Measurements from ENCODE around the gene RNF115. TPM values are rescaled to one million over a fixed set of nuclear protein-coding genes. Genes with fewer than 3 reads are reported as not detected.

The RNF115 gene
- total RNA-seq, 1 experiment from 2014 or later: 8.9 TPM

DNA sequence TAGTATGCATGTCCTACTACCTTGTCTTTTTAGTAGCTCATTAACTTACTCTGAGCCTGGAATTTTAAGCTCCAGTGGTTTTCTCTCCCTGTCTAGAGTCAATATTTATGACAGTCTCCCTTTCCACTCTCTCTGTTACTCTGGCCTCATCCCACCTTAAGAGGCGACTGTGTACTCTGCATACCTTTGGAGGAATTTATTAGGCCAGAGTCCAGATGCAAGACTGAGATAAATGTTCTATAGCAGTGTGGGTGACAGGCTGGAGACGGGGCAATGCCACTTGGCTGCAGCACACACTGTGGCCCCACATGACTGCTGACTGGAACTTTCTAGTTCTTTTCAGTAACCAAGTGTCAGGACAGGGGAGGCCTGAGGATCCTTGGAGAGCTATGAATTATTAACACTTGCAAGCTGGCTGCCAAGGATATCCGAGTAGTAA lies 112.7 kb downstream of the RNF115 start:
- no peak for DNase-seq (ENCODE audit: low spot score)

DNA sequence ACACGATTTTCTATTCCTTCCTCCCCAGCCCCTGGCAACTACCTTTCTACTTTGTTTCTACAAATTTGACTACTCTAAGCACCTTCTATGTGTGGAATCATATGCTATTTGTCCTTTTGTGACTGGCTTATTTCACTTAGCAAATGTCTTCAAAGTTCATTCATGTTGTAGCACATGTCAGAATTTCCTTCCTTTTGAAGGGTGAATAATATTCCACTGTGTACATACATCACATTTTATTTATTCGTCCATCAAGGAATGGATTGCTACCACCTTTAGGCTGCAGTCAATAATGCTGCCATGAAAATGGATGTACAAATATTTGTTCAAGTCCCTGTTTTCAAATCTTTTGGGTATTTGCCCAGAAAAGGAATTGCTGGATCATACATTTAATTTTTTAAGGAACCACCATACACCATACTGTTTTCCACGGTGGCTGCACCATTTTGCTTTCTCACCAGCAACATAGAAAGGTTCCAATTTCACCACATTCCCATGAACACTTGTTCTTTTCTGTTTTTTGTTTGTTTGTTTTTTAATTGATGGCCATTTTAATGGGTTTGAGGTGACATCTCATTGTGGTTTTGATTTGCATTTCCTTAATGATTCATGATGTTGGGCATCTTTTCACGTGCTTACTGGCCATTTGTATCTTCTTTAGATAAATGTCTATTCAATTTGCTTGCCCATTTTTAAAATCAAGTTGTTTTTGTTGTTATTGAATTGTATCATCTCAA lies 113.4 kb downstream of the RNF115 start:
- in situ Hi-C loops (cut with HindIII; ENCODE audit: low sequenced_read_pairs): no loop called here
- no peak for DNase-seq (ENCODE audit: low spot score)

More for the DNA sequence above, 112.7 kb downstream of the RNF115 start:
- in situ Hi-C loops (cut with HindIII; ENCODE audit: low sequenced_read_pairs): no loop called here

GRCh38 chr1:145708063-145708462 lies 115.8 kb downstream of the RNF115 start:
- peak; percentile 50 for DNase-seq (ENCODE audit: low spot score)
- in situ Hi-C loops (cut with HindIII; ENCODE audit: low sequenced_read_pairs): no loop called here

- peak; percentile 93 for DNase-seq (ENCODE audit: low spot score)
- in situ Hi-C loops (cut with HindIII; ENCODE audit: low sequenced_read_pairs): no loop called here
Observed at GRCh38 chr1:145707183-145707867, 116.6 kb downstream of the RNF115 start, which contains the start of gene PDZK1. Gene PDZK1, minus strand, starts transcription at chr1:145707368. Its CDS starts 19,347 bp downstream, at chr1:145688021.

DNA sequence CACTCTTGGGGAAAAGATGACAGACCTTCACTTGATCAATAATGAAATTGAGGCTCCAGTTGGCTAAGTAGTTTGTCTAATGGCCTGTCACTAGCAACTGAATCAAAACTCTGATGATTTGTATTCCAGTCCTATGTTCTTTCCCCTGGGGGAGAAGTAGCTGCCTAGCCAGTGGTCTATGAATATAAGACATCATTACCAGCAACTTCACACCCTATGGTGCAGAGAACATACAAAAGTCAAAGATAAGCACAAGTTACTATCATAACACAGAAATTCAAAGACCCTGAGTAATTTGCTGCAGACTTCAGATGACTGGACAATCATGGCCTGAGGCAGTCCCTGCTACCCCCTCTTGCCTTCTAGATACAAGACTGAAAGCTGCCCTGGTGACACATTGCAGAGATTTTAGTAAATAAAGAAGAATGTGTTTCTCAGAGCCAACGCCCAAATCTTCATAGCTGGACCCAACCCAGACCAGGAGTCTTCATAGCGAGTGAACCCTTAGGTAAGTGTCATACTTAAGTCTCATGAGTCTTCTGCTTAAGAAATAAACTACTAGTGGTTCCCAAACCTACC lies 117.7 kb downstream of the RNF115 start:
- in situ Hi-C loops (cut with HindIII; ENCODE audit: low sequenced_read_pairs): no loop called here
- no peak for DNase-seq (ENCODE audit: low spot score)

DNA sequence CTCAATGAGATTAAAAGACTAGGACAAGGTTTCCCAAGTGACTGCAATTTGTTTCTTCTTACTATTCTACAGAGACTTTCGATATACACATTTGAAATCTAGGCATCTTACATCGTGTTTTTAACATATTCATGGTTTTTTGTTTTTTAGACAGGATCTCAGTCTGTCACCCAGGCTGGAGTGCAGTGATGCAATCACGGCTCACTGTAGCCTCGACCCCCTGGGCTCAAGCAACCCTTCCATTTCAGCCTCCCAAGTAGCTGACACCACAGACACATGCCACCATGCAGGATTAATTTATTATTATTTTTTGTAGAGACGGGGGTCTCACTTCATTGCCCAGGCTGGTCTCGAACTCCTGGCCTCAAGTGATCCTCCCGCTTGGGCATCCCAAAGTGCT lies 118.3 kb downstream of the RNF115 start:
- DNase-seq (ENCODE audit: low spot score): no peak
- in situ Hi-C loops (cut with HindIII; ENCODE audit: low sequenced_read_pairs): no loop called here

DNA sequence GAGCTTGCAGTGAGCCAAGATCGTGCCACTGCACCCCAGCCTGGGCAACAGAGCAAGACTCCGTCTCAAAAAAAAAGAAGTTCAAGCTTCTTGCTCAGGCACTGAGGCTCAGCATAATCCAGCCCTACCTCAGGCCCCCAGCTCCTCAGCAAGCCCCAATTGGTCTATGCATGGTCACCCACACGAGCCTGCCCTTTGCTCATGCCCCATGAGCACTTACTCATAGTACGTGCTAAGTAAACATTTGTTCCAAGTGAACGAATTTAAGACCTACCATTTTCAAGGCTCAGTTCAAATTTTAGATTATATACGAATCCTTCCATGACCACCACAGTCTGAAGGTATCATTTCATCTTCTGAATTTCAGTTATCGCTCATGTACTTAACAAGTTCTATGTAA lies 121.1 kb downstream of the RNF115 start:
- in situ Hi-C loops (cut with HindIII; ENCODE audit: low sequenced_read_pairs): no loop called here
- no peak for DNase-seq (ENCODE audit: low spot score)

GRCh38 chr1:145702052-145702451 lies 121.8 kb downstream of the RNF115 start:
- in situ Hi-C loops (cut with HindIII; ENCODE audit: low sequenced_read_pairs): no loop called here

GRCh38 chr1:145701306-145701862 lies 122.5 kb downstream of the RNF115 start:
- in situ Hi-C loops (cut with HindIII; ENCODE audit: low sequenced_read_pairs): no loop called here
- no peak for DNase-seq (ENCODE audit: low spot score)

More at GRCh38 chr1:145702052-145702451, 121.8 kb downstream of the RNF115 start:
- DNase-seq (ENCODE audit: low spot score): no peak

GRCh38 chr1:145696630-145696960 lies 127.3 kb downstream of the RNF115 start:
- in situ Hi-C loops (cut with HindIII; ENCODE audit: low sequenced_read_pairs): no loop called here
- no peak for DNase-seq (ENCODE audit: low spot score)

GRCh38 chr1:145695821-145696629 lies 127.9 kb downstream of the RNF115 start:
- in situ Hi-C loops (cut with HindIII; ENCODE audit: low sequenced_read_pairs): no loop called here
- no peak for DNase-seq (ENCODE audit: low spot score)

DNA sequence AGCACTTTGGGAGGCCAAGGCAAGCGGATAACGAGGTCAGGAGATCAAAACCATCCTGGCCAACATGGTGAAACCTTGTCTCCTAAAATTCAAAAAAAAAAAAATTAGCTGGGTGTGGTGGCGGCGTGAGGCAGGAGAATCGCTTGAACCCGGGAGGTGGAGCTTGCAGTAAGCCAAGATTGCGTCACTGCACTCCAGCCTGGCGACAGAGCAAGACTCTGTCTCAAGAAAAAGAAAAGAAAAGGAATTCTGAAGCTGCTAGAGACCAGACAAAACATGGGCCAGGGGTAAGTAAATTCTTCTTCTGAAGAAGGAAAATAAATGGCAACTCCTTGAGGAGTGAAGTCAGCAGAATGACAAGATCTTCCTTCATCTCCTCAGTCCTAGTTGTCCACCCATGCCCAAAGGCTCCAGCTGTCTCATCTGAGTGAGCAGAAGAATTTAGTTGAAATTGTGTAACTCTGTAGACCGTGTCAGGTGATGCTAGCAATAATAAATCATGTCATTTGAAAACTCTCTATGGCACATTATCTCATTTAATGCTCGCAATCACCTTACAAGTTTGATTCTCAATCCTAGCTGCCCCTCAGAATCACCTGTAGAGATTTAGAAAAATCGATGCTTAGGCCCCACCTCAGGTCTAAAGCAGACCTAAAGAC lies 131.0 kb downstream of the RNF115 start:
- in situ Hi-C loops (cut with HindIII; ENCODE audit: low sequenced_read_pairs): no loop called here
- no peak for DNase-seq (ENCODE audit: low spot score)

GRCh38 chr1:145690587-145691558 lies 133.0 kb downstream of the RNF115 start:
- in situ Hi-C loops (cut with HindIII; ENCODE audit: low sequenced_read_pairs): no loop called here
- no peak for DNase-seq (ENCODE audit: low spot score)

DNA sequence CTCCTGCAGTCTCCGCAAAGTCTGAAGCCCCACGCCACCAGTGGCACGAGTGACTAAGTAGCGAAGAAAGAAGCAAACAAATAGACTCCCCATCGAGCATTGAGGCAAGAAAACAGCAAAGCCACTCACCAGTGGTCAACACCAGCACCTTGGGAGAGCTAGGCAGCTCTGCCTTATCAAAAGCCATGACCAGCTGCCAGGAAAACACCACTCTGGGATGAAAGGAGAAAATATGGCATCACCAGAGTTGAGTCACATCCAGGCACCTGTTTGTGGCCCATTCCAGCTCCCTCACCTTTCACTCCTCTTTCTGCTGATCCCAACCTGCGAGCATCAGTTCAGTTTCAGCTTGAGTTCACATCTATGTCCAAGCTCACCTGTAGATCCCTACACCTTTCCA lies 134.0 kb downstream of the RNF115 start:
- in situ Hi-C loops (cut with HindIII; ENCODE audit: low sequenced_read_pairs): no loop called here
- no peak for DNase-seq (ENCODE audit: low spot score)

- in situ Hi-C loops (cut with HindIII; ENCODE audit: low sequenced_read_pairs): no loop called here
Observed at GRCh38 chr1:145688924-145689323, 135.0 kb downstream of the RNF115 start.

More at GRCh38 chr1:145688924-145689323, 135.0 kb downstream of the RNF115 start:
- no peak for DNase-seq (ENCODE audit: low spot score)

Measured in G401 (cell line).